ENCODE results near the gene ZNRF2.

- no peak for TF ChIP-seq CTCF (conservative IDR thresholded peaks at IDR 0.05; ENCODE audit: low read depth, low read length)
- no peak for TF ChIP-seq CEBPB (IDR thresholded peaks at IDR 0.05; ENCODE audit: low read depth, low read length)
- no peak for TF ChIP-seq POLR2A (IDR thresholded peaks at IDR 0.05; ENCODE audit: low read depth, low read length)
- TF ChIP-seq RFX5 (IDR thresholded peaks at IDR 0.05; ENCODE audit: low read depth, low read length): no peak
- no peak for TF ChIP-seq MAFK (IDR thresholded peaks at IDR 0.05; ENCODE audit: low read depth, low read length)
- no peak for TF ChIP-seq CHD1 (IDR thresholded peaks at IDR 0.05; ENCODE audit: low read depth, low read length)
- TF ChIP-seq RAD21 (IDR thresholded peaks at IDR 0.05; ENCODE audit: low read length): no peak
- TF ChIP-seq RCOR1 (IDR thresholded peaks at IDR 0.05; ENCODE audit: insufficient replicate concordance, low read length): no peak
- TF ChIP-seq NFE2L2 (IDR thresholded peaks at IDR 0.05; ENCODE audit: low read depth, low read length): no peak
- TF ChIP-seq BHLHE40 (IDR thresholded peaks at IDR 0.05; ENCODE audit: low read depth, low read length): no peak
- TF ChIP-seq USF2 (IDR thresholded peaks at IDR 0.05; ENCODE audit: low read depth, low read length): no peak
- TF ChIP-seq FOS (IDR thresholded peaks at IDR 0.05; ENCODE audit: low read depth, low read length): no peak
Measured at GRCh38 chr7:30249986-30250774, 34.2 kb upstream of the ZNRF2 start.

Data from IMR-90 (cell line).